ENCODE measurements around the gene GCKR.
"Not testable (repeated sequence)": the region's sequence is repeated elsewhere in the genome, so short reads cannot be mapped to it uniquely, and the experiment has no call there.

DNA sequence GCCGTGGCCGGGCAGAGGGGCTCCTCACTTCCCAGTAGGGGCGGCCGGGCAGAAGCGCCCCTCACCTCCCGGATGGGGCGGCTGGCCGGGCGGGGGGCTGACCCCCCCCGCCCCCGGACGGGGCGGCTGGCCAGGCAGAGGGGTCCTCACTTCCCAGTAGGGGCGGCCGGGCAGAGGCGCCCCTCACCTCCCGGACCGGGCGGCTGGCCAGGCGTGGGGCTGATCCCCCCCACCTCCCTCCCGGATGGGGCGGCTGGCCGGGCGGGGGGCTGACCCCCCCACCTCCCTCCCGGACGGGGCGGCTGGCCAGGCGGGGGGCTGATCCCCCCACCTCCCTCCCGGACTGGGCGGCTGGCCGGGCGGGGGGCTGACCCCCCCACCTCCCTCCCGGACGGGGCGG lies 43.0 kb downstream of the GCKR start:
- TF ChIP-seq CTCF, POLR2AphosphoS5 (IDR thresholded peaks at IDR 0.05): not testable (repeated sequence)
